NCI-H82 treated with DMSO at 0.1 percent for 48 hours (cell line): ENCODE data around the gene TP53TG3B.
"Not testable (repeated sequence)": the region's sequence is repeated elsewhere in the genome, so short reads cannot be mapped to it uniquely, and the experiment has no call there.

Experiments used
- DNase-seq: peaks from one replicate; lab custom pipeline; 2025; ENCODE audit not compliant: unreplicated experiment; lab: John Stamatoyannopoulos, UW

The TP53TG3B gene, protein sequence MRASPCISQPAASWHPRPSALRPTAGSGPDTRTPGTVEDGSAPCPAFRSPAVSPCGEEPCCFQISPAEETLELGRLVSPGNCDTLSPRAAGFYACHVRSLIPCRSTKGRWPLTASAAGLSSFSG

DNA sequence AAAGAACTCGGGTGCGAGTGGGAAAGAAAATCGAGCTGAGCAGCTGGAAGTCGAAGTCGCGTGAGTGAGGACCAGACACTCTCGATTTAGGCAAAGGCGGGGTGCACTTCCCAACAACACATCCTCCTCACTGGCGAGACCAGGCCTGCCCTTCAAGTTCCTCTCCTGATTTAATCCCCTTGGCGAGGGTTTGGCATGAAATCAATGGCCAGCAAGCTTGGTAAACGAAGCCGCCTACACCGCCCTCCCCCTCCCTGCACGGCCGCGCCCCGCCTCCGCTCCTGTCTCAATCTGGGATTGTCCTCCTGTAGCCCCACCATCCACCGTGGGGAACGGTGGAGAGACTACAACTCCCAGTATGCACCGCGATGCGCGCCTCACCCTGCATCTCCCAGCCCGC is at the start of gene TP53TG3B:
Gene TP53TG3B, plus strand, starts transcription at position 301 of the 400 bp plus-strand sequence. Its CDS starts 68 bp downstream, at position 369.
- not testable (repeated sequence) for DNase-seq

DNA sequence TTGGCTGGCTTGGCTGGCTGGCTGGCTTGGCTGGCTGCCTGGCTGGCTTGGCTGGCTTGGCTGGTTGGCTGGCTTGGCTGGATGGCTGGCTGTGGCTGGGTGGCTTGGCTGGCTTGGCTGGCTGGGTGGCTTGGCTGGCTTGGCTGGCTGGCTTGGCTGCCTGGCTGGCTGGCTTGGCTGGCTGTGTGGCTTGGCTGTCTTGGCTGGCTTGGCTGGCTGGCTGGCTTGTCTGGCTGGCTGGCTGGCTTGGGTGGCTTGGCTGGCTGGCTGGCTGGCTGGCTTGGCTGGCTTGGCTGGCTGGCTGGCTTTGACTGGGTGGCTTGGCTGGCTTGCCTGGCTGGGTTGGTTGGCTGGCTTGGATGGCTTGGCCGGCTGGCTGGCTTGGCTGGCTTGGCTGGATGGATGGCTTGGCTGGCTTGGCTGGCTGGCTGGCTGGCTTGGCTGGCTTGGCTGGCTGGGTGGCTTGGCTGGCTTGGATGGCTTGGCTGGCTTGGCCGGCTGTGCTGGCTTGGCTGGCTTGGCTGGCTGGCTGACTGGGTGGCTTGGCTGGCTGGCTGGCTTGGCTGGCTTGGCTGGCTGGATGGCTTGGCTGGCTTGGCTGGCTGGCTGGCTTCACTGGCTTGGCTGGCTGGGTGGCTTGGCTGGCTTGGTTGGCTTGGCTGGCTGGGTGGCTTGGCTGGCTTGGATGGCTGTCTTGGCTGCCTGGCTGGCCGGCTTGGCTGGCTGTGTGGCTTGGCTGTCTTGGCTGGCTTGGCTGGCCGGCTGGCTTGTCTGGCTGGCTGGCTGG is 24.2 kb upstream of the TP53TG3B start:
- not testable (repeated sequence) for DNase-seq

DNA sequence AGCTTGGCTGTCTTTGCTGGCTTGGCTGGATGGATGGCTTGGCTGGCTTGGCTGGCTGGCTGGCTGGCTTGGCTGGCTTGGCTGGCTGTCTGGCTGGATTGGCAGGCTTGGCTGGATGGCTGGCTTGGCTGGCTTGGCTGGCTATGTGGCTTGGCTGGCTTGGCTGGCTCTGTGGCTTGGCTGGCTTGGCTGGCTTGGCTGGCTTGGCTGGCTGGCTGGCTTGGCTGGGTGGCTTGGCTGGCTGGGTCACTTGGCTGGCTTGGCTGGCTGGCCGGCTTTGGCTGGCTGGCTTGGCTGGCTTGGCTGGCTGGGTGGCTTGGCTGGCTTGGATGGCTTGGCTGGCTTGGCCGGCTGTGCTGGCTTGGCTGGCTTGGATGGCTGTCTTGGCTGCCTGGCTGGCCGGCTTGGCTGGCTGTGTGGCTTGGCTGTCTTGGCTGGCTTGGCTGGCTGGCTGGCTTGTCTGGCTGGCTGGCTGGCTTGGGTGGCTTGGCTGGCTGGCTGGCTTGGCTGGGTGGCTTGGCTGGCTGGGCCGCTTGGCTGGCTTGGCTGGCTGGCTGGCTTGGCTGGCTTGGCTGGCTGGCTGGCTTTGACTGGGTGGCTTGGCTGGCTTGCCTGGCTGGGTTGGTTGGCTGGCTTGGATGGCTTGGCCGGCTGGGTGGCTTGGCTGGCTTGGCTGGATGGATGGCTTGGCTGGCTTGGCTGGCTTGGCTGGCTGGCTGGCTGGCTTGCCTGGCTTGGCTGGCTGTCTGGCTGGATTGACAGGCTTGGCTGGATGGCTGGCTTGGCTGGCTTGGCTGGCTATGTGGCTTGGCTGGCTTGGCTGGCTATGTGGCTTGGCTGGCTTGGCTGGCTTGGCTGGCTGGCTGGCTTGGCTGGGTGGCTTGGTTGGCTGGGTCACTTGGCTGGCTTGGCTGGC is 22.8 kb upstream of the TP53TG3B start:
- DNase-seq: not testable (repeated sequence)

DNA sequence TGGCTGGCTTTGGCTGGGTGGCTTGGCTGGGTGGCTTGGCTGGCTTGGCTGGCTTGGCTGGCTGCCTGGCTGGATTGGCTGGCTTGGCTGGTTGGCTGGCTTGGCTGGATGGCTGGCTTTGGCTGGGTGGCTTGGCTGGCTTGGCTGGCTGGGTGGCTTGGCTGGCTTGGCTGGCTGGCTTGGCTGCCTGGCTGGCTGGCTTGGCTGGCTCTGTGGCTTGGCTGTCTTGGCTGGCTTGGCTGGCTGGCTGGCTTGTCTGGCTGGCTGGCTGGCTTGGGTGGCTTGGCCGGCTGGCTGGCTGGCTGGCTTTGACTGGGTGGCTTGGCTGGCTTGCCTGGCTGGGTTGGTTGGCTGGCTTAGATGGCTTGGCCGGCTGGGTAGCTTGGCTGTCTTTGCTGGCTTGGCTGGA is 22.1 kb upstream of the TP53TG3B start:
- DNase-seq: not testable (repeated sequence)

DNA sequence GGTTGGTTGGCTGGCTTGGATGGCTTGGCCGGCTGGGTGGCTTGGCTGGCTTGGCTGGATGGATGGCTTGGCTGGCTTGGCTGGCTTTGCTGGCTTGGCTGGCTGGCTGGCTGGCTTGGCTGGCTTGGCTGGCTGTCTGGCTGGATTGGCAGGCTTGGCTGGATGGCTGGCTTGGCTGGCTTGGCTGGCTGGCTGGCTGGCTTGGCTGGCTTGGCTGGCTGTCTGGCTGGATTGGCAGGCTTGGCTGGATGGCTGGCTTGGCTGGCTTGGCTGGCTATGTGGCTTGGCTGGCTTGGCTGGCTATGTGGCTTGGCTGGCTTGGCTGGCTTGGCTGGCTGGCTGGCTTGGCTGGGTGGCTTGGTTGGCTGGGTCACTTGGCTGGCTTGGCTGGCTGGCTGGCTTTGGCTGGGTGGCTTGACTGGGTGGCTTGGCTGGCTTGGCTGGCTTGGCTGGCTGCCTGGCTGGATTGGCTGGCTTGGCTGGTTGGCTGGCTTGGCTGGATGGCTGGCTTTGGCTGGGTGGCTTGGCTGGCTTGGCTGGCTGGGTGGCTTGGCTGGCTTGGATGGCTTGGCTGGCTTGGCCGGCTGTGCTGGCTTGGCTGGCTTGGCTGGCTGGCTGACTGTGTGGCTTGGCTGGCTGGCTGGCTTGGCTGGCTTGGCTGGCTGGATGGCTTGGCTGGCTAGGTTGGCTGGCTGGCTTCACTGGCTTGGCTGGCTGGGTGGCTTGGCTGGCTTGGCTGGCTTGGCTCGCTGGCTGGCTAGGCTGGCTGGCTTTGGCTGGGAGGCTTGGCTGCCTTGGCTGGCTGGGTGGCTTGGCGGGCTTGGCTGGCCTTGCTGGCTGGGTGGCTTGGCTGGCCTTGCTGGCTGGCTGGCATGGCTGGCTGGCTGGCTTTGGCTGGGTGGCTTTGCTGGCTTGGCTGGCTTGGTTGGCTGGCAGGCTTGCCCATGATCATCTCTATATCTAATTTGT is 21.3 kb upstream of the TP53TG3B start:
- not testable (repeated sequence) for DNase-seq
